CD4-positive, alpha-beta T cell treated with Interleukin-6 for 4 hours (primary cell): ENCODE results near the gene CHDH.

Experiments used
- DNase-seq: peaks from one replicate; pipeline ENCODE4 v3.0.0-alpha.2; 2020; ENCODE audit warnings: mixed read lengths

CHDH gene

DNA sequence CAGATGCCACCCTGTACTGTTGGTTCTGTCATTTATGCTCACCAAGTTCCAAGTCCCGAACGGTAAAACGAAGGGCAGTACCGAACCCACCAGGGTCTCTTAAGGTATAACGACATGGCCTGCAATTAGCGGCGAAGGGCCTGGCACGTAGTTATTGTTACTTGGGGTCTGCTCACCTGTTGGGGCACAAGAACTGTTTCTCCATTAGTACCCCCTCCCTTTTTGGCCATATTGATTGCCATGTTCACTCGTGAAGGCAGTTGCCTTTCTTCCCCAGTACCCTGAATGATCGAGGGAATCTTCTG lies 584 bp upstream of the CHDH start:
- DNase-seq, result no peak

DNA sequence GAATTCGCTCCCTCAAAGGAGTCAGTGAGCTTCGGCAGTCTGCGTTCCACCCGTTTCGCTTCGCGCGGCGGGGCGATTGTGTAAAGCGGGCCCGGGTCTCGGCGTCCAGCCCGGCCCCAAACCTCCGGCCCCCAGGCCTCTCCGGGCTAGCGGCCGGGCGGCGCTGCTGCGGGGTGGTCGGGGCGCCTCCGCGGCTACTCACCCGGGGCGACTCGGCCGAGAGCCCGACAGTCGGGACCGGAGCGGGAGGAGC lies 412 bp downstream of the CHDH start:
- no peak for DNase-seq

DNA sequence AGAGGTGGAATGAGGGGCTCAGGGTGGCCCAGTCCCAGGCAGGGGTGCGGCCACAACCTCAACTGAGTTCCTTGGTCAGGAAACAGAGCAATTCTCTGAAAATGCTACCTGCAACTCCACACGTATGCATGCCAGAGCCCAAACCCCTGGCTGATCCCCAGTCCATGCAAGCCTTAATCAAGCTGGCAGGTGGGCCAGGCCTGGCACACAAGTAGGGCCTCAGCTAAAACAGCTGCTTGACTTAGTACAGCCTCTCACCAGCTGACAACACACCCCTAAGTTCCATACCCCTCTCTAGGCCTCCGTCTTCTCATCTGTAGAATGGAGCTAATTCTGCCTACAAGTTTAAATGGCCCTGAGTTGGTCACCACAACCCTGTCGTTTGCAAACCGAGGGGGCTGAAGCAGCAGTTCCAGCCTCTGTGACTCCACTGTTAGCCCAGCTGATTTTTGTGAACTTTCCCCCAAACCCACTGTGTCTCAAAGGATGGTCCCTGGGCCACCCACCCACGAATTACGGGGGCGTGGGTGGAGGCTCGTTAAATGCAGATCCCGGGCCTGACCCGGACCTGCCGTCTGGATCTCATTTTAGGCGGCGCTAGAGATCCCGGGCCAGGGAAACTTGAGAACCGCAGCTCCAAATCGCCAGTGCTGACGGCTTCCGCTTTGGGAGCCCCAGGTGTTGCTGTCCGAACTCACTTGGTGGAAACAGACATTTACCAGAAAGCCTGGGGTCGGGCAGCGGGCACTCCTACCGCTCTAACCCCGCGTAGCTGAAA lies 927 bp downstream of the CHDH start:
- no peak for DNase-seq

DNA sequence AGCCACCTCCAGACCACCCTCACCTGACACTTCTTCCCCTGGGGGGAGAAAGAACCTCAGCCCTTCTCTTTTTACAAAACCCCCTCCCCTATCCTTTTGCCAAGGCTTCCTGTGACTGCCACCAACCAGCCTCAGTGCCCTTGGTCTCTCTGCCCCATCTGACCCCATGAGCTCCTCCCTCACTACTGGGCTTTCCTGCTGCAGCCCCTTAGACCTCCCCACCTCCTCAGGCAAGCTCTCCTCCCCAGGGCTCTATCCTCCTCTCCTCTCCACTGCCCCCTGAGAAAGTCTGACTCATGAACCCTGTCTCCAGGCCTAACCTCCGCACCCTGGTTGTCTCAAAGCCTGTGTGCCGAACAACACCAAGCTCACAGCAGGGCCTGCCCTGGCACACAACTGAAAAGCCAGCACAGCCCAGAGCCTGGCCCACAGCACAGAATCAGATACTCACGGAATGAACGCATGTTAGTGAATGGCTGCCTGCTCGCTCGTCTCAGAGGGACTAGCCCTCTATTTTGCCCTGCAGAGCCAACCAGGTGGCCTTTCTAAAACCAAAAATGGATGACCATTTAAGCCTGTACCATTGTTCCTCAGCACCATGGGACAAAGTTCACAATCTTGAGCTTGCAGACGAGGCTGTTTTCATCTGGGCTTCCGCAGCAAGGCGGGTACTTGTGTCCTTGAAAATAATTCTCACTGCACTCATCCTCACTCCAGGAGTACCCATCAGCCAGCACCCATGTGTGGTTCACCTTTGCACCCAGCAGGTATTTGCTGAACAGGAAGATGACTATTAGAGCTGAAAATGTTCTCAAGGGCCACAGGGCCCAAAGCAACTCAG lies 1.7 kb downstream of the CHDH start:
- no peak for DNase-seq

DNA sequence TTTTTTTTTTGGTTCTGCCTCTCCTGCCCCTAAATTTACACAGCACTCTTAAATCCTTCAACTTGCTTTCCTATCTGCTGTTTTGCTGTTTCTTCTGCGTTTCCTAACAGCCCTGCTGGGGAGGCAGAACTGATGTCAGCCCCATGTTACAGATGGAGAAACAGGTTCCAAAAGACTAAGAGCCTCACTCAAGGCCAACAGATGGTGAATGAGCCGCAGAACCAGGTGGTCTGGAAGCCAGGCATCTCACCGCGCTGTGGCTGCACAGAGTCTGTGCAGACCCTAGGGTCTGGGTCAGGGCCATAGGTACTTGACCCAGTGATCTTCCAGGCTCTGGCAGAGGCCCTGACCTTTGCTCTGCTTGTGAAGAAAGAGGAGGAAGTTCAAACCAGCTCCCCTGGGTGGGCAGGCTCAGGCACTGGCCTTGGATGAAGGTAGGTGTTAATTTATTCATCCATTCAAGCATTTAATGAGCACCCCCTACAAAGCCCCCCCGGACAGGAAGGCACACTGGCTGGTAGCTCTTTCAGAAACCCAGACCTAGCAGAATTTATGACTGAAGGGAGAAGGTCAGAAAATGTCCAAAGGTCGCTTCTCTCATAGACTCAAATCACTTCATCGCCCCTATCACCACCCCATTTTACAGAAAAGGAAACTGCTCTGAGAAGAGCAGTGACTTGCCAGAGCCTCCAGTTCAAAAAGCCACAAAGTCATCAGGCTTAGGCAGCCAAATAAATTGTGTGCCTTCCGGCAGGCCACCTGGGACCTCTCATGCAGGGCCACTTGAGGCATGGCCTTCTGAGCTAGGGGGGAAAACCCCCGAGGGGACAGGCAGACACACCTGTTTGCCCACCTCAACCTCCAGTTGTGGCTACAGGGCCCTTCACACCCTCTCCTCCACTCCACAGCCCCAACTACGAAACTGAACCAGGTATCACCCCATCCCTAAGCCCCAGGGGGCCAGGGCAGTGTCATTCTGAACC lies 2.7 kb downstream of the CHDH start:
- no peak for DNase-seq

DNA sequence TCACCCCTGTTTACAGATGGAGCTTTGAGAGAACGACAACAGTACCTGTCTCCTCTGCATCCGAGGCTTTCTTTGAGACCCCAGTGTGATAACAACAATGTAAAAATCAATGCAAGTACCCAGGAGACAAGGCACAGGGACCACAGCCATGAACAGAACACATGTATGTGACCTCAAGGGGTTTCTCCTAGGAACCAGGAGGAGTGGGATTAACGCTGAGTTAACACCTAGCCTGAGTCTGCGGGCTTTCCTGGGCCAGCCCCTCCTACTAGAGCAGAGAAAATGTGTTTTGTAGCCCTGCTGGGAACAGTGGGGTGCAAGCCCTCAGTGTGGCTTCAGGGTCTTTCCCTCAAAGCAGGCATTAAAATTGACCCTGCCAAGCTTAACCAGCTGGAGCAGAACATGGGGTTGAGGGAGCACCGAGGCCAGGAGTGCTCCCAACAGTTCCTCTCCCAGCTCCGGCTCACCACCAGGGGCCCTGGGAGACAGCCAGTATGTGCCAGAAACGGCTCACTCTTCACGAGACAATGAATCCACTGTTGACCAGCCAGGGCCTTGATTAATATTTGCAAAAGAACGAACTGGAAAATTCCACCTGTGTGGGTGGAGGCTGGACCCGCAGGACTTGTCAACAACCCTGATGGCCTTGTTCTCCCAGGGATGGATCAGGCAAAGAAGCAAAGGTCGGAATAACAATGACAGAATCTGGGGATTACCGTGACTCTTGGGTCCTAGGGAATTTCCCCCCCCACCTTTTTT lies 3.6 kb downstream of the CHDH start:
- DNase-seq, result no peak

DNA sequence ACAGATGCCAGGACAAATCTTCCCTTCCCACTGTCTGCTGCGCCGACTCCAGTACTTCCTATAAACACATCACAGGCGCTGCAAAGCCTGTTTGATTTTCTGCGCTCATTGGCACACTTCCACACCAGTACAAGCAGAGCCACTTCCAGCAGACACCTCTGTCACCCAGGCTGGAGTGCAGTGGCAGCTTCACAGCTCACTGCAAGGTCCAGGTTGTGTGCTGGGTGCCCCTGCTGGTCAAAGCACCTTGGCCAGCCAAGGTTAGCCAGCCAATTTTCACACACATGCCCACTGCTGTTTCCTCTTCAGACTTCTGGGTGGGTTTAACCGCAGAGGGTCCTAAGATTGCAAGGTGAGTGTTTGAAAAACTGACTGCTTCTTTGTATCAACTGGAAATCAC lies 4.9 kb downstream of the CHDH start:
- DNase-seq, result no peak

DNA sequence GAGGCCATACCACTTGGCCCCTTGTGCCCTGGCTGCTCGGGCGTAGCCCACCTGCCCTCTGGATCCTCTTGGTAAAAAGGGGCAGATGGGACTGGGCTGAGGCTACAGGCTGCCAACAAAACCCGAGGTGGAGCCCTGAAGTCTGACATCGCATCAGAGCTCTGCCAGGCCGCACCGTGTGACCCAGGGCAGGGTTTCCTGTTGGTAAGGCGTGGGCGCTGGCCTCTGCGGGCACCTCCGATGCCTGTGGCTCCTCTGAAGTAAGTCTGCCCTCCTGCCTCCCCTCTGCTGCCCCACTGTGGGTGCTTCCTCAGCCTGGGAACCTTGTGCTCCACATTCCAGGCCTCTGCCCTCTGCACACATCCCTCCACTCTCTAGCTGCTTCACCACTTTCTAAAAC lies 8.9 kb downstream of the CHDH start:
- no peak for DNase-seq

DNA sequence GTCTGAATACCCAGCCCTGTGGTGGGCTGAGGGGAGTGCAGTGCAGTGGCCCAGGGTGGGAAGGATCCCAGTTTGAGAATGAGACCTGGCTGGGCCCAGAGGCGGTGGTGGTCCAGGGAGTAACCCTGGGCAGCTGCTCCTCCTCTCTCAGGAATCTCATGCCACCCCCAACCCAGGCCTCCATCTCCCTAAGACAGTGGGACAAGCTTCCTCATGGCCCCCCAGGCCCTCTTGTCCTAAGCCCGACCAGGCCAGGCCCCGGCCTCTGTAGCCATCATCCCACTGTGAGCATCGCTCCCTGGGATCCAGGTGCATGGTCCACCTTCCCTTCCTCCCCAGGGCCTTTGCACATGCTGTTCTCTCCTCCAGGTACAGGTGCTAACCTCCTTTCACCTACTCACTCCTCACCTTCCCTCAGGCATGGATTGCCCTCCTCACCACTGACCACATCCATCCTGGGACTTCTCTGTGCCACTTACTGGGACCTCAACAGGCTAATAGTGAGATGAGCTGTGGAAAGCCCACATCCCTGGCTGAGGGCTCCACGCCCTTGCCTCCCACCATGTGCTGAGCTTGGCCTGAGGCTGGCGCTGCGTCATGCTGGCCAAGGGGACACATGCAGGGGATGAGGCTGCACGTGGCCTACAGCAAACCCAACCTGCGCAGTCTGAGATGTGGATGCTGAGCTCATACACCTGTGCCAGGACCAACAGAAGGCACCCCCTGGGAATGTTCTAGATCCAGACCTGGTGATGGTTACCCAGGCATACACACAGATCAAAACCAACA lies 9.9 kb downstream of the CHDH start:
- no peak for DNase-seq

DNA sequence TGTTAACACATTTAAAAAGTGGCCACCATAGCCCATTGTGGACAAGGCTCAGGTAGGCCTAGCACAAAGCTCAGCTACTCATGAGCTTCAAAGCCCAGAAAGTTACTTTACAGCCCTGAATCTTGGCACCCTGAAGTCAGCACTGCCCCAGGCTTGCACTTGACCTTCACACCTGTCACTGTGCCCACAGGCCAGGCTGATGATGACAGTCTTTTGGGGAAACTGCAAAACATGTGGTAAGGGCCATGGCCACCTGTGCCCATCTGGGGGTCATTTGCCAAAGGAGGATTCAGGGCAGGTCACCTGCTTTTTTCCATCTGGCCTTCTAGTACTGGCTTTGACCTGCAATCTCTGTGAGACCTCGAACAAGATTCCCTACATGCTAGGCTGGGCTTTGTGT lies 11.0 kb downstream of the CHDH start:
- no peak for DNase-seq

DNA sequence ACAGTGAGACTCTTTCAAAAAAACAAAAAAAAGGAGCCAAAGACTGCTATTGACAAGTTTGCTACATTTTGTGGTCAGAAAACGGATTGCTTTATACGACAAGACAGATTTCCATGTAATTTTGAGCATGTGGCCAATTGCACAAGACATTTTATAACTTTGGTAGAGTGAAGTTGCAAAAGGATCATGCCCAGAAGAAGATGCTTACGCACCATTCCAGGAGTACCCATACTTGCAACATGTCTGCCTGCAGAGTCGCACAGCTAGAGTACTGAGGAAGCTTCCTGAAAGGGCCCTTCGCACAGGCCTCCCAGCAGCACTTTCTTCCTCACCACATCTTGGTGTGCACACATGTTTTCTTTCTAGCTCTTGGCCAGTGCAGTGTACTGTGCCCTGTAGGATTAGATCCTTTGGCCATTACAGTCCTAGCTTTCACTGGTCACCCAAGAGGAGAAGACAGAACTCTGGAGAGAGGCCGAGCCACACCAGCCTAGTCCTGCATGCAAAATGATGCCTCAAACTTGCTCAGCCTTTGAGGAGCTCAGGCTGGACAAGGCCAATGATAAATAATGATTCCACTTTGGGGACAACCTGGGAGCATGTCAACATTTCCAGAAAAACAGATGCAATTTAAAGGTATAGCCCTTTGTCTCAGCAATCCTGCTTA lies 11.7 kb downstream of the CHDH start:
- no peak for DNase-seq

DNA sequence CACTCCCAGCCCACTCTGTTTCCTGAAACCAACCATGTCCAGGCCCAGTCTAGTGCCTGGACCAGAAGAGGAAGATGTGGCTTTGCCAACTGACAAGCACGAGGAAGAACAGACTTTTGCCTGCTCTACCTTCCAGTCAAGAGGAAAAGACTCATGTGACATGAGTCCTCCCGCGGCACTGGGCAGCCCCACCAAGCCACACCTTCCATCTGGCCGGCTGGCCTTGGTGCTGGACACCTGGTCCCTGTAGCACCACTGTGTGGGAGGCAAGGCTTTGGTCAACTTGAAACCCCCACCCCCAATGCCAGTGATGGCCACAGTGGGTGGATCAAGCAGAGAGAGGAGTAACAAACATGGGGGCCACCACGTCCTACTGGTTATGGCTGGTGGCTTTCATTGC lies 12.5 kb downstream of the CHDH start:
- DNase-seq, result no peak

DNA sequence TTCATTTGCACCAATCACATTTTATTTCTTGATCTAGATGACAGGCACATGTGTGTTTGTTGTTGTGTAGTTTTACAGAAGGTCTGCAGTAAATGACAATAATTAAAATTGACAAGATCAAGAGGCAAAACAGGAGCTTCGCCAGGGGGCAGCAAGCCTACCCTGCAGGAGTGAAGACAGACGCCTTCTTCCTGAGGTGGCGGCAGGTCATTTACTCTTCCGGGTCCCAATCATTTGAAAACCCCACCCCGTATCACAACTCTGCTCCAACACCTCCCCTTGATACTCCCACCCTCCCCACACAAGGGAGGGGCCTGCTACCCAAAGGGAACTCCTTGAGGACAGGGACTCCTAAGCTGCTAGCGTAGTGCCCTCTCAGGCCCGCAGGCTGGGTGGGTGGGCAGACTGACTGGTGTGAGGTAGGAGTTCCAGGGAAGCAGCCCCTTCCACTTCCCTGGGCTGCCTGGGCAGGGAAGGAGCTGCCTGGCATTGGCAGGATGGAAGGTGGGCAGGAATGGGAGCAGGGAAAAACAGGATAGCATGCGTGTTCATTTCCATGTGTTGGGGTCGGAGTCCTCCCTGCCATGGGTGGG lies 13.1 kb downstream of the CHDH start:
- DNase-seq, result no peak

DNA sequence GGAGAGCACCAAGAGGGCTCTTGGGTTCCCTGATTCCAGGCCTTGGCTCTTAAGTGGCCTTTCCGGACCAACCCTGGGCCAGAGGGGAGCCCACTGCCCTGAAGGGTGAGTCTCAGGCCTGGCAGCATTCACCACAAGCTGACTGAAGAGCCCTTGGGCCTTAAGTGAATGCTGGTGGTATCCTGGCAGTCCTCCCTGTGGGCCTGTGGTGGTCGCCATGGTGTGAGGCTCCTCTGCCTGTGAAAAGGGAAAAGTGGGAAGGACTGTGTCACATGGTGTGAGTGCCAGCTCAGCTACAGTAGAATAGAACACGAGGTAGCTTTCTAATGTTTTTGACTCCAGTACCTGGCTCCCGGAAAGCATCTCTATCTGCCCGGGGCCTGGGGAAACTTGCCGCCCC lies 15.3 kb downstream of the CHDH start:
- no peak for DNase-seq

DNA sequence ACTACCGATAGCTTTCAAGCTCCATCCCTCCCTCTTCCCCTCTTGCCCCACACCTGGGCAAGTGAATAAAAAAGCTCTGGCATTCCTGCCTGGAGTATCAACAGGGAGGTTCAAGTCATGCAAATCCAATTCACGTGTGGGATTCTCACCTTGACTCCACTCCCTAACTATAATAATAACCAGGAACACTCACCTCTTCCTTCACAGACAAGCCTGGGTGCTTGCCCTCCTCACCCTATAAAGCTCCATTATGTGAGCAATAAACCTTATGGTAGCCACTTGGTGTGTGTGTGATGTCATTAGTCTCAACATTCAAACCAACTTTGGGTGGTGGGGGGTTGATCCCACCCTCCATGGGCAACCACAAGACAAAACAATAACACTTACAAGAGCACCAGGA lies 16.6 kb downstream of the CHDH start:
- DNase-seq, result no peak

DNA sequence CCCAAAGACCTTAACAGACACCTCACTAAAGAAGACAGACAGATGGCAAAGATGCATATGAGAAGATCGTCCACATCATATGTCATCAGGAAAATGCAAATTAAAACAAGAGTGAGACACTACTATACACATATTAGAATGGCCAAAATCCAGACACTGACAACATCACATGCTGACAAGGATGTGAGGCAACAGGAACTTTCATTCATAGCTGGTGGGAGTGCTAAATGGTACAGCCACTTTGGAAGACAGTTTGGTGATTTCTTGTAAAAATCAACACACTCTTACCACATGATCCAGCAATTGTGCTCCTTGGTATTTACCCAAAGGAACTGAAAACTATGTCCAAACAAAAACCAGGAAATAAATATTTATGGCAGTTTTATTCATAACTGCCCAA lies 17.6 kb downstream of the CHDH start:
- DNase-seq, result no peak

DNA sequence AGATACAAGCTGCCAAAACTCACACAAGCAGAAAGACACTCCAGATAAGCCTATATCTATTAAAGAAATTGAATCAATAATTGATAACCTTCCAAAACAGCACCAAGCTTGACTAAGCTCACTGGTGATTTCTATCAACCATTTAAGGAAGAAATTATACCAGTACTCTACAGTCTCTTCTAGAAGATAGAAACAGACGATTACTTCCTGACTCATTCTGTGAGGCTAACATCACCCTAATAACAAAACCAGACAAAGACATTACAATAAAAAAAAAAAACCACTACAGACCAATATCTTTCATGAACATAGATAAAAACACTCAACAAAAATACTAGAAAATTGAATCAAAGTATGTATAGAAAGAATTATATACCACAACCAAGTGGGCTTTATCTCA lies 20.2 kb downstream of the CHDH start:
- no peak for DNase-seq

DNA sequence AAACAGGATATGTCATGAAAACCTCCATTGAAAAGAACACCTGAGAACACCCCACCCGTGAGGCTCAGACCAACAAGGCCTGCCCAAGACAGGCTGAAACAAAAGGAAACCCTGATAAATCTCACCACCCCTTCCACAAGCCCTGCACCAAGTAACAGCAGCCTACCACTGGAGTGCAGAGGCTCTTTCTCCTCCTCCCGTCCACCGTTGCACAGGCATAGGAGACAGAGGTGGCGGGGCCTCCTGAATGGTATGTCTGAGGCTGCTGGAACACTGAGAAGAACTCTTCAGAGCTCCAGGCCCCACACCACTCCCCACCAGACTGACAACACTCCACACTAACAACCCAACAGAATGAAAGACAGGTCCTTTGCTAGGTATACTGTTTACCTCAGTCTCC lies 21.4 kb downstream of the CHDH start:
- no peak for DNase-seq

DNA sequence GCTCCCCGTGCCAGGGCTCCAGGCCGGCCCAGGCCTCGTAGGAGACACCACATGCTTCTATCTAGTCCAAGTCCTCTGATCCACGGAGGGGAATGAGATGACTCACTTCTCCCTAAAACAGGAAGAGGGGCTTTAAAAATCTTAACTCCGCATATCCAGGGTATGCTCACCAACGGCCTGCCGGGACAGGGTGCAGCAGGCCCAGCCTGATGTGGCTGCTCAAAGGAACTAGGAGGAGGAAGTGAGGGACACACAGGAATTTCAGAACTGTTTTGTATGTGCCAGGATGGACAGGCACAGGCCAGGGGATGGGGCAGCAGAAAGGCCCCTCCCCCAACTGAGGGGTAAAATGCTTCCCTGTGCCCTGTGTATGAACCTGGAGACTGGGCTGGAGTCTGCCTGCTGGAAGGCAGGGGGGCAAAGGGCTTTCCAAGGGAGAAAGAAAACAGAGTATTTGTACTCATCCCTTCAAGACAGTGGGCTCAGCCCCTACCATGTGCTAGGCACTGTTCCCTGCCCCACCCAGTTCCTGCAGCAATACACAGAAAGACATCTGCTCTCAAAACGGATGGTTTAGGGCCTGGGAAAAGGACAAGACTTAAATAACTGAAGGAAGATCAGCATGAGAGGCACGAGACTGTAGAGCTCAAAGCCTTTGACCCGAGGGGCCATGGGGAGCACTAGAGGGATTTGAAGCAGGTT lies 22.1 kb downstream of the CHDH start:
- DNase-seq, result no peak
